HG03280 (cell line): ENCODE data around the gene LRRC63.
"Not testable (repeated sequence)": the region's sequence is repeated elsewhere in the genome, so short reads cannot be mapped to it uniquely, and the experiment has no call there.

Experiments used
- ATAC-seq: cut with Tn5 transposase; IDR thresholded peaks from one replicate; pipeline ENCODE4 v1.9.1; 2021; ENCODE audit warnings: mild to moderate bottlenecking, moderate library complexity; ENCODE audit not compliant: unreplicated experiment

LRRC63 gene

GRCh38 chr13:46235286-46235685, 23.6 kb downstream of the LRRC63 start:
- no peak for ATAC-seq

- no peak for ATAC-seq
Measured at GRCh38 chr13:46265292-46265691, 53.6 kb downstream of the LRRC63 start.

- ATAC-seq = no peak
Measured at GRCh38 chr13:46267166-46267565, 55.4 kb downstream of the LRRC63 start.

- ATAC-seq = no peak
Measured at GRCh38 chr13:46270416-46270815, 58.7 kb downstream of the LRRC63 start.

- no peak for ATAC-seq
Measured at GRCh38 chr13:46274094-46274698, 62.5 kb downstream of the LRRC63 start.

GRCh38 chr13:46278474-46278873, 66.7 kb downstream of the LRRC63 start:
- no peak for ATAC-seq

GRCh38 chr13:46281779-46282178, 70.1 kb downstream of the LRRC63 start:
- ATAC-seq = no peak

GRCh38 chr13:46283912-46284824, 72.4 kb downstream of the LRRC63 start:
- not testable (repeated sequence) for ATAC-seq

GRCh38 chr13:46286972-46287371, 75.2 kb downstream of the LRRC63 start:
- ATAC-seq = no peak

- ATAC-seq = peak; percentile 59
Measured at GRCh38 chr13:46288570-46289259, 77.0 kb downstream of the LRRC63 start.

- peak; percentile 35 for ATAC-seq
Measured at GRCh38 chr13:46289260-46289955, 77.7 kb downstream of the LRRC63 start.

- no peak for ATAC-seq
Measured at GRCh38 chr13:46290434-46290833, 78.7 kb downstream of the LRRC63 start.

- no peak for ATAC-seq
Measured at GRCh38 chr13:46293436-46293835, 81.7 kb downstream of the LRRC63 start.

GRCh38 chr13:46295491-46296114, 83.9 kb downstream of the LRRC63 start:
- peak; percentile 65 for ATAC-seq

- peak; percentile 39 for ATAC-seq
Measured at GRCh38 chr13:46296115-46296822, 84.5 kb downstream of the LRRC63 start.

- no peak for ATAC-seq
Measured at GRCh38 chr13:46296921-46297320, 85.2 kb downstream of the LRRC63 start.

- ATAC-seq = no peak
Measured at GRCh38 chr13:46297361-46297811, 85.7 kb downstream of the LRRC63 start.

- no peak for ATAC-seq
Measured at GRCh38 chr13:46303742-46304385, 92.1 kb downstream of the LRRC63 start.

GRCh38 chr13:46304546-46304945, 92.8 kb downstream of the LRRC63 start:
- ATAC-seq = no peak
